ENCODE data around the gene DDX18.

The DDX18 gene

GRCh38 chr2:117845304-117845703 is 30.8 kb downstream of the DDX18 start:
- ChIA-PET POLR2A (no interaction called here), CTCF (interaction anchor here (0.7 to 17.5 kb wide), 2 partner anchors 31 to 162 kb away, joined by 4 to 519 read pairs; partner anchors contain the start of gene DDX18)
- no peak for TF ChIP-seq CTCF (IDR thresholded peaks at IDR 0.05; ENCODE audit: insufficient read depth, low read length, missing control alignments)
- no peak overlapping the region for H3K4me3 ChIP-seq (ENCODE audit: low read depth, low read length)
- DNase-seq (ENCODE audit: low read depth, low spot score), result no peak

- no peak overlapping the region for H3K4me3 ChIP-seq (ENCODE audit: low read depth, low read length)
- ChIA-PET CTCF (interaction anchor here (1.0 to 3.1 kb wide), 5 partner anchors 11 to 155 kb away, joined by 3 to 11 read pairs (median 4); no protein-coding TSS in a partner anchor), POLR2A (no interaction called here)
- TF ChIP-seq CTCF (IDR thresholded peaks at IDR 0.05; ENCODE audit: insufficient read depth, low read length, missing control alignments), result no peak
- DNase-seq (ENCODE audit: low read depth, low spot score), result no peak
Observed at GRCh38 chr2:117850015-117850414, 35.5 kb downstream of the DDX18 start.

- no peak overlapping the region for H3K4me3 ChIP-seq (ENCODE audit: low read depth, low read length)
- CTCF ChIA-PET, result interaction anchor here (1.0 to 3.1 kb wide), 3 partner anchors 15 to 154 kb away, joined by 3 to 11 read pairs (median 6); no protein-coding TSS in a partner anchor
Observed at GRCh38 chr2:117850461-117850860, 36.0 kb downstream of the DDX18 start.

GRCh38 chr2:117851969-117852368 is 37.5 kb downstream of the DDX18 start:
- ChIA-PET CTCF (interaction anchor here (1.1 to 6.2 kb wide), 2 partner anchors 14 to 151 kb away, joined by 4 to 32 read pairs; no protein-coding TSS in a partner anchor), POLR2A (no interaction called here)
- TF ChIP-seq CTCF (IDR thresholded peaks at IDR 0.05; ENCODE audit: insufficient read depth, low read length, missing control alignments), result no peak
- no peak for DNase-seq (ENCODE audit: low read depth, low spot score)
- H3K4me3 ChIP-seq (ENCODE audit: low read depth, low read length), result no peak overlapping the region

More at GRCh38 chr2:117850461-117850860, 36.0 kb downstream of the DDX18 start:
- TF ChIP-seq CTCF (IDR thresholded peaks at IDR 0.05; ENCODE audit: insufficient read depth, low read length, missing control alignments), result no peak
- DNase-seq (ENCODE audit: low read depth, low spot score), result no peak
- POLR2A ChIA-PET, result no interaction called here

GRCh38 chr2:117853316-117853715 is 38.8 kb downstream of the DDX18 start:
- DNase-seq (ENCODE audit: low read depth, low spot score), result no peak
- ChIA-PET POLR2A (no interaction called here), CTCF (interaction anchor here (0.9 to 6.2 kb wide), 4 partner anchors 18 to 150 kb away, joined by 3 to 32 read pairs (median 5); partner anchors contain the start of gene DDX18)
- H3K4me3 ChIP-seq (ENCODE audit: low read depth, low read length), result no peak overlapping the region
- TF ChIP-seq CTCF (IDR thresholded peaks at IDR 0.05; ENCODE audit: insufficient read depth, low read length, missing control alignments), result no peak

- POLR2A ChIA-PET, result no interaction called here
- TF ChIP-seq CTCF (IDR thresholded peaks at IDR 0.05; ENCODE audit: insufficient read depth, low read length, missing control alignments), result no peak
- no peak overlapping the region for H3K4me3 ChIP-seq (ENCODE audit: low read depth, low read length)
- CTCF ChIA-PET, result interaction anchor here (1.6 to 6.2 kb wide), 2 partner anchors 39 to 149 kb away, joined by 5 to 32 read pairs; partner anchors contain the start of gene DDX18
- DNase-seq (ENCODE audit: low read depth, low spot score), result no peak
Observed at GRCh38 chr2:117853873-117854272, 39.4 kb downstream of the DDX18 start.

Data from AG04449 (cell line).